IMR-90 (cell line): Measurements from ENCODE around the gene DBN1. TPM values are rescaled to one million over a fixed set of nuclear protein-coding genes. Genes with fewer than 3 reads are reported as not detected.
"Not testable (repeated sequence)": the region's sequence is repeated elsewhere in the genome, so short reads cannot be mapped to it uniquely, and the experiment has no call there.

ENCODE experiments used
- ATAC-seq: fragments of 200-7000 bp; cut with Tn5 transposase; 2 replicates; pipeline ENCODE4 v1.9.1; 2020; ENCODE audit warnings: low read depth, mild to moderate bottlenecking, moderate library complexity
- BruUV-seq: library from RNA; stranded (reverse); fragments of 400-500 nt; replicated peaks from 2 replicates; lab custom pipeline; 2021; lab: Mats Ljungman, UMichigan
- CTCF ChIA-PET: fragments of 300-600 bp; formaldehyde crosslinking; extraction: SDS; loops from one replicate; lab custom pipeline; 2021; ENCODE audit warnings: antibody characterized with exemption; lab: Yijun Ruan, JAX
- POLR2A ChIA-PET: fragments of 300-600 bp; sonication (Branson Sonifier 250); formaldehyde crosslinking; loops from one replicate; lab custom pipeline; 2022; ENCODE audit warnings: antibody characterized with exemption; ENCODE audit not compliant: unreplicated experiment; lab: Charles Lee
- DNase-seq: peaks from one replicate; pipeline ENCODE4 v3.0.0; 2013
- H2AFZ ChIP-seq: replicated peaks from 2 replicates; pipeline ENCODE3; 2013; ENCODE audit warnings: low read length, mild to moderate bottlenecking; ENCODE audit not compliant: poor library complexity
- H2AK5ac ChIP-seq: 2 replicates; pipeline ENCODE4 v1.6.1; 2013; ENCODE audit warnings: low read depth, low read length, inconsistent platforms
- H2AK9ac ChIP-seq: replicated peaks from 2 replicates; pipeline ENCODE3; 2013; ENCODE audit warnings: mild to moderate bottlenecking, low read depth, low read length, moderate library complexity; ENCODE audit not compliant: poor library complexity
- H2BK120ac ChIP-seq: 2 replicates; pipeline ENCODE4 v1.6.1; 2013; ENCODE audit warnings: low read depth, low read length, inconsistent platforms
- H2BK15ac ChIP-seq: 3 replicates; pipeline ENCODE4 v1.6.1; 2013; ENCODE audit warnings: low read depth, low read length, inconsistent platforms
- H2BK20ac ChIP-seq: 2 replicates; pipeline ENCODE4 v1.6.1; 2013; ENCODE audit warnings: low read depth, mild to moderate bottlenecking, inconsistent platforms, low read length, moderate library complexity
- H2BK5ac ChIP-seq: 2 replicates; pipeline ENCODE4 v1.6.1; 2013; ENCODE audit warnings: mild to moderate bottlenecking, low read depth, low read length, inconsistent platforms; ENCODE audit not compliant: poor library complexity, severe bottlenecking
- H3K14ac ChIP-seq: replicated peaks from 2 replicates; pipeline ENCODE4 v1.6.1; 2013; ENCODE audit warnings: low read depth, low read length, inconsistent platforms
- H3K18ac ChIP-seq: 2 replicates; pipeline ENCODE4 v1.6.1; 2013; ENCODE audit warnings: low read depth, low read length, control low read depth
- H3K23ac ChIP-seq: 2 replicates; pipeline ENCODE4 v1.6.1; 2013; ENCODE audit warnings: low read depth, low read length, inconsistent platforms
- H3K27ac ChIP-seq: 2 replicates; pipeline ENCODE4 v1.5.1; 2013; ENCODE audit warnings: mild to moderate bottlenecking, control low read depth, low read length; ENCODE audit not compliant: insufficient read depth
- H3K27me3 ChIP-seq: 2 replicates; pipeline ENCODE4 v1.6.1; 2013; ENCODE audit warnings: low read length; ENCODE audit not compliant: control insufficient read depth, insufficient read depth
- H3K36me3 ChIP-seq: 2 replicates; pipeline ENCODE4 v1.6.1; 2013; ENCODE audit warnings: low read length, mixed read lengths; ENCODE audit not compliant: control insufficient read depth, insufficient read depth
- H3K4ac ChIP-seq: 2 replicates; pipeline ENCODE4 v1.6.1; 2013; ENCODE audit warnings: low read depth, low read length, inconsistent platforms
- H3K4me1 ChIP-seq: 2 replicates; pipeline ENCODE4 v1.6.1; 2013; ENCODE audit warnings: low read length, mixed read lengths; ENCODE audit not compliant: control insufficient read depth, insufficient read depth
- H3K4me2 ChIP-seq: 2 replicates; pipeline ENCODE4 v1.6.1; 2013; ENCODE audit warnings: low read depth, mild to moderate bottlenecking, control low read depth, low read length, moderate library complexity
- H3K4me3 ChIP-seq: 2 replicates; pipeline ENCODE4 v1.5.1; 2013; ENCODE audit warnings: low read depth, mild to moderate bottlenecking, control low read depth, low read length, moderate library complexity; ENCODE audit not compliant: insufficient read depth
- H3K56ac ChIP-seq: 2 replicates; pipeline ENCODE4 v1.6.1; 2013; ENCODE audit warnings: low read length, inconsistent platforms; ENCODE audit not compliant: insufficient read depth; ENCODE audit errors: extremely low read depth
- H3K79me1 ChIP-seq, 2 experiments: 2 replicates each; pipeline ENCODE4 v1.6.1; 2013; ENCODE audit warnings: low read length in 2 of 2, inconsistent platforms in 1 of 2, low read depth in 1 of 2
- H3K9ac ChIP-seq: 2 replicates; pipeline ENCODE4 v1.6.1; 2013; ENCODE audit warnings: low read depth, low read length, control low read depth
- H3K9me1 ChIP-seq: 2 replicates; pipeline ENCODE4 v1.6.1; 2013; ENCODE audit warnings: low read length, inconsistent platforms; ENCODE audit not compliant: insufficient read depth
- H3K9me3 ChIP-seq: 2 replicates; pipeline ENCODE4 v1.6.1; 2013; ENCODE audit warnings: low read length; ENCODE audit not compliant: control insufficient read depth, insufficient read depth
- H4K20me1 ChIP-seq: 2 replicates; pipeline ENCODE4 v1.6.1; 2013; ENCODE audit warnings: low read length, inconsistent platforms; ENCODE audit not compliant: insufficient read depth
- H4K5ac ChIP-seq: 2 replicates; pipeline ENCODE4 v1.6.1; 2013; ENCODE audit warnings: mild to moderate bottlenecking, low read depth, low read length, control low read depth
- H4K8ac ChIP-seq, 2 experiments: 2 replicates each; pipeline ENCODE4 v1.6.1; 2013; ENCODE audit warnings: low read depth in 2 of 2, low read length in 2 of 2, control low read depth in 1 of 2, inconsistent platforms in 1 of 2
- H4K91ac ChIP-seq: 2 replicates; pipeline ENCODE4 v1.6.1; 2013; ENCODE audit warnings: low read depth, low read length, inconsistent platforms; ENCODE audit not compliant: insufficient read depth
- CEBPB ChIP-seq: IDR thresholded peaks from 2 replicates; pipeline ENCODE4 v1.6.1; 2012; ENCODE audit warnings: low read depth, low read length, improper control_type of control experiment
- WGBS, 2 experiments: methylation state at CpG; one replicate each; pipeline versions ENCODE4 v1.1.5 to v1.1.7; 2013; ENCODE audit warnings: missing lambda C conversion rate in 2 of 2; ENCODE audit not compliant: insufficient read length in 1 of 2; ENCODE audit errors: extremely low coverage in 2 of 2; 5-methylcytosine and 5-hydroxymethylcytosine counted together
- dilution Hi-C: fragments of 300-500 bp; cut with HindIII; formaldehyde crosslinking; loops from one replicate; pipeline ENCODE4 v1.14.3; 2018; ENCODE audit warnings: low sequenced_read_pairs; ENCODE audit not compliant: unreplicated experiment
- in situ Hi-C: fragments of 300-500 bp; cut with MboI; formaldehyde crosslinking; loops from 3 replicates; pipeline ENCODE4 v1.14.3; 2019; ENCODE audit warnings: low sequenced_read_pairs, inconsistent platforms, mixed read lengths
- intact Hi-C: fragments of 100-400 bp; cut with micrococcal nuclease; formaldehyde crosslinking; loops from 2 replicates; pipeline ENCODE4 v1.10.0; 2022
- polyA plus RNA-seq, 3 experiments: library from polyadenylated mRNA; depleted of rRNA; stranded (reverse); fragments of >200 nt; gene quantifications; 2 replicates each; pipeline ENCODE4 v1.2.3, GENCODE V29; 2012; ENCODE audit warnings: low replicate concordance in 1 of 3
- total RNA-seq: library from RNA; depleted of rRNA; stranded (reverse); fragments of >200 nt; gene quantifications from 2 replicates; pipeline ENCODE4 v1.2.3, GENCODE V29; 2012
- TF ChIP-seq, protein P1 (sequence below): fragments of 150-350 bp; IDR thresholded peaks from 2 replicates; pipeline ENCODE4 v1.6.1; 2017; ENCODE audit warnings: mild to moderate bottlenecking, antibody characterized with exemption, low read length, low read depth

The DBN1 gene
- total and polyA plus RNA-seq, 2 of the 4 experiments (the other 2 are of a cell fraction), result 122 to 187 TPM

DNA sequence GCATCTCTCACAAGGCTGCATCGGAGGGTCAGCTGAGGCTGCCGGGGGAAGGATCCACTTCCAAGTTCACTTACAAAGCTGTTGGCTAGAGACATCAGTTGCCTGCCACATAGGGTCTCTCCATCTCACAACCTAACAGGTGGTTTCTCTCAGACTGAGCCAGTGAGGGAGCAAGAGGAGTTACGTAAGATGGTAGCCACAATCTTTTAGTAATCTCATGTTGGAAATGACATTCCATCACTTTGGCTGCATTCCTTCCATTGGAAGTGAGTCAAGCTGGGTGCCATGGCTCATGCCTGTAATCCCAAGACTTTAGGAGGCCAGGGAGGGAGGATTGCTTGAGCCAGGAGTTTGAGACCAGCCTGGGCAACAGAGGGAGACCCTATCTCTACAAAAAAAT is 54.4 kb downstream of the DBN1 start:
- in situ Hi-C loops, result no loop called here
- H3K4me2 ChIP-seq, result no peak overlapping the region
- no peak overlapping the region for H3K4me3 ChIP-seq
- no peak overlapping the region for H3K27ac ChIP-seq
- no peak overlapping the region for H2BK20ac ChIP-seq
- H4K91ac ChIP-seq, result no peak overlapping the region
- CTCF ChIA-PET, result interaction anchor here (1.0 kb wide), 1 partner anchor 15 kb away, joined by 3 read pairs; no protein-coding TSS in a partner anchor
- DNase-seq (peak; percentile 81), ATAC-seq (peak; percentile 78)
- H3K4ac ChIP-seq, result no peak overlapping the region
- POLR2A ChIA-PET, result no interaction called here
- H3K27me3 ChIP-seq, result no peaks in the 10 kb centered on the region; the same call in 1 of the 2 replicates
- H3K18ac ChIP-seq, result no peak overlapping the region
- no peak overlapping the region for H2BK120ac ChIP-seq
- intact Hi-C loops, result no loop called here
- H3K9ac ChIP-seq, result no peak overlapping the region
- no peak overlapping the region for H2BK15ac ChIP-seq
- no peak overlapping the region for H2AK5ac ChIP-seq
- no peaks in the 10 kb centered on the region for H3K36me3 ChIP-seq
- no peaks in the 10 kb centered on the region for H4K20me1 ChIP-seq
- no peak overlapping the region for H3K14ac ChIP-seq
- H3K9me1 ChIP-seq, result no peaks in the 10 kb centered on the region
- no CpG with 5 or more reads among the region's 3 CpGs for WGBS, 2 experiments
- no peak overlapping the region for H4K8ac ChIP-seq
- dilution Hi-C loops, result no loop called here
- peak; percentile 82 for TF ChIP-seq CEBPB
- TF ChIP-seq, protein P1, sequence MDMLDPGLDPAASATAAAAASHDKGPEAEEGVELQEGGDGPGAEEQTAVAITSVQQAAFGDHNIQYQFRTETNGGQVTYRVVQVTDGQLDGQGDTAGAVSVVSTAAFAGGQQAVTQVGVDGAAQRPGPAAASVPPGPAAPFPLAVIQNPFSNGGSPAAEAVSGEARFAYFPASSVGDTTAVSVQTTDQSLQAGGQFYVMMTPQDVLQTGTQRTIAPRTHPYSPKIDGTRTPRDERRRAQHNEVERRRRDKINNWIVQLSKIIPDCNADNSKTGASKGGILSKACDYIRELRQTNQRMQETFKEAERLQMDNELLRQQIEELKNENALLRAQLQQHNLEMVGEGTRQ, result no peak
- no peaks in the 10 kb centered on the region for H3K9me3 ChIP-seq
- H3K79me1 ChIP-seq, result no peaks in the 10 kb centered on the region
- H2AK9ac ChIP-seq, result no peak overlapping the region
- H4K5ac ChIP-seq, result no peak overlapping the region
- no TSS peak for BruUV-seq
- no peak overlapping the region for H3K23ac ChIP-seq
- H3K4me1 ChIP-seq, result no peaks in the 10 kb centered on the region
- H3K56ac ChIP-seq, result no peak overlapping the region
- no peak overlapping the region for H2AFZ ChIP-seq
- no peak overlapping the region for H2BK5ac ChIP-seq

- H3K56ac ChIP-seq, H3K4me1 ChIP-seq, H4K5ac ChIP-seq, H3K27ac ChIP-seq, H2AFZ ChIP-seq, POLR2A ChIA-PET, H3K4me2 ChIP-seq, H2AK9ac ChIP-seq, H3K23ac ChIP-seq, H3K36me3 ChIP-seq, H3K9me3 ChIP-seq, H3K4me3 ChIP-seq, BruUV-seq, H3K27me3 ChIP-seq, H2BK120ac ChIP-seq, ATAC-seq, H3K9ac ChIP-seq, H4K20me1 ChIP-seq, H3K79me1 ChIP-seq, intact Hi-C loops, H3K4ac ChIP-seq, H3K18ac ChIP-seq, DNase-seq, H3K9me1 ChIP-seq, H4K8ac ChIP-seq, H2BK5ac ChIP-seq, H4K91ac ChIP-seq, H2AK5ac ChIP-seq, dilution Hi-C loops, H2BK20ac ChIP-seq, in situ Hi-C loops, H2BK15ac ChIP-seq, H3K14ac ChIP-seq: not testable (repeated sequence)
- CTCF ChIA-PET, result interaction anchor here (0.8 kb wide), 1 partner anchor 13 kb away, joined by 4 read pairs; no protein-coding TSS in a partner anchor
- WGBS, 2 experiments, result 60% methylated on average over 1 of the region's 6 CpGs; no CpG with 5 or more reads in 1 of the 2 experiments
Measured at GRCh38 chr5:177417081-177417480, 56.4 kb downstream of the DBN1 start.
